HepG2 (cell line): ENCODE data around the gene TMEM255B. TPM values are rescaled to one million over a fixed set of nuclear protein-coding genes. Genes with fewer than 3 reads are reported as not detected.

Experiments used
- ATAC-seq: fragments of 200-7000 bp; cut with Tn5 transposase; 3 replicates; pipeline ENCODE4 v1.9.1; 2020; ENCODE audit warnings: mild to moderate bottlenecking, moderate library complexity
- BruUV-seq: library from RNA; stranded (reverse); fragments of 400-500 nt; replicated peaks from 2 replicates; lab custom pipeline; 2021; lab: Mats Ljungman, UMichigan
- CTCF ChIA-PET: fragments of 300-600 bp; formaldehyde crosslinking; extraction: SDS; loops from one replicate; lab custom pipeline; 2021; ENCODE audit warnings: low total read pairs, inconsistent platforms, low intra/inter-chr PET ratio; lab: Yijun Ruan, JAX
- POLR2A ChIA-PET: fragments of 350-600 bp; sonication (Branson Sonifier 250); formaldehyde crosslinking; loops from one replicate; lab custom pipeline; 2020; ENCODE audit warnings: antibody characterized with exemption, inconsistent platforms; lab: Yijun Ruan, JAX
- DNase-seq: peaks from one replicate; pipeline ENCODE4 v3.0.0-alpha.2; 2015; ENCODE audit warnings: low spot score
- FAIRE-seq: peaks from 3 replicates; lab custom pipeline; 2011; peaks lifted over from hg19 to GRCh38; lab: Jason Lieb, UNC
- H2AFZ ChIP-seq: one replicate; pipeline ENCODE4 v1.6.1; 2011; ENCODE audit warnings: low read length, inconsistent platforms
- H3K27ac ChIP-seq: fragments of 300-600 bp; 3 replicates; pipeline ENCODE4 v1.8.0; 2011; ENCODE audit warnings: mixed run types, mild to moderate bottlenecking, mixed read lengths, low read length, inconsistent platforms; ENCODE audit not compliant: insufficient read depth; ENCODE audit errors: extremely low read length
- H3K27me3 ChIP-seq, 2 experiments: fragments of 200-600 bp in 1 of 2; 2 replicates in 1 of 2; 3 replicates in 1 of 2; pipeline versions ENCODE4 v1.6.0 to v1.8.0; 2011; ENCODE audit warnings: low read length in 2 of 2, mild to moderate bottlenecking in 2 of 2, moderate library complexity in 2 of 2, inconsistent platforms in 1 of 2; ENCODE audit not compliant: insufficient read depth in 2 of 2, control insufficient read depth in 1 of 2
- H3K36me3 ChIP-seq, 2 experiments: fragments of 200-600 bp in 1 of 2; replicated peaks in 1 of 2; 2 replicates in 1 of 2; 3 replicates in 1 of 2; pipeline versions ENCODE4 v1.5.1 to v1.8.0; 2011; ENCODE audit warnings: low read length in 2 of 2, inconsistent platforms in 1 of 2; ENCODE audit not compliant: insufficient read depth in 2 of 2, control insufficient read depth in 1 of 2
- H3K4me1 ChIP-seq: 2 replicates; pipeline ENCODE4 v1.5.1; 2012; ENCODE audit warnings: low read length, inconsistent platforms; ENCODE audit not compliant: insufficient read depth
- H3K4me2 ChIP-seq: 2 replicates; pipeline ENCODE4 v1.6.0; 2011; ENCODE audit warnings: low read depth, low read length, inconsistent platforms
- H3K4me3 ChIP-seq, 3 experiments: fragments of 200-600 bp in 1 of 3; sonication (generic), shearing (Covaris generic) in 1 of 3; replicated peaks in 1 of 3; 2 replicates each; pipeline ENCODE4 v1.5.1; 2011 to 2016; ENCODE audit warnings: low read length in 3 of 3, inconsistent platforms in 2 of 3, low read depth in 2 of 3, mild to moderate bottlenecking in 2 of 3, control low read depth in 1 of 3, mixed read lengths in 1 of 3; ENCODE audit not compliant: insufficient read depth in 1 of 3
- H3K79me2 ChIP-seq: one replicate; pipeline ENCODE4 v1.6.1; 2011; ENCODE audit warnings: low read length, inconsistent platforms; ENCODE audit not compliant: insufficient read depth
- H3K9ac ChIP-seq: 2 replicates; pipeline ENCODE4 v1.6.0; 2011; ENCODE audit warnings: mild to moderate bottlenecking, low read depth, low read length, inconsistent platforms; ENCODE audit not compliant: insufficient read depth
- H3K9me3 ChIP-seq: 2 replicates; pipeline ENCODE4 v1.5.1; 2012; ENCODE audit warnings: mild to moderate bottlenecking, low read length
- H4K20me1 ChIP-seq: 2 replicates; pipeline ENCODE4 v1.6.0; 2011; ENCODE audit warnings: inconsistent platforms, mild to moderate bottlenecking, low read length, moderate library complexity; ENCODE audit not compliant: insufficient read depth
- EHMT2 ChIP-seq: fragments of 200-600 bp; sonication (generic); IDR thresholded peaks from 2 replicates; pipeline ENCODE4 v1.7.0; 2017; ENCODE audit warnings: antibody characterized with exemption, low read depth, low read length, borderline replicate concordance
- RAD51 ChIP-seq: fragments of 450-650 bp; IDR thresholded peaks from 2 replicates; pipeline ENCODE4 v1.6.1; 2016; ENCODE audit warnings: borderline replicate concordance
- SNAPC2 ChIP-seq: sonication (generic); formaldehyde crosslinking; IDR thresholded peaks from 2 replicates; pipeline ENCODE4 v1.8.1; 2022; ENCODE audit warnings: mild to moderate bottlenecking, missing genetic modification reagents
- TP53 ChIP-seq: sonication (generic); formaldehyde crosslinking; conservative IDR thresholded peaks from 2 replicates; pipeline ENCODE4 v1.4.0; 2020; ENCODE audit warnings: missing genetic modification reagents
- U2AF1 ChIP-seq: fragments of 200-400 bp; formaldehyde crosslinking; optimal IDR thresholded peaks from 2 replicates; pipeline ENCODE3; 2017; ENCODE audit warnings: mild to moderate bottlenecking, low read depth, low read length
- ZFP1 ChIP-seq: IDR thresholded peaks from 2 replicates; pipeline ENCODE4 v1.6.1; 2016
- ZNF138 ChIP-seq: sonication (generic); formaldehyde crosslinking; IDR thresholded peaks from 2 replicates; pipeline ENCODE4 v1.5.0; 2020; ENCODE audit warnings: mild to moderate bottlenecking, low read depth, missing genetic modification reagents
- ZNF430 ChIP-seq: sonication (generic); formaldehyde crosslinking; IDR thresholded peaks from 2 replicates; pipeline ENCODE4 v1.9.0; 2021; ENCODE audit warnings: mild to moderate bottlenecking, missing genetic modification reagents
- ZNF616 ChIP-seq: sonication (generic); formaldehyde crosslinking; IDR thresholded peaks from 2 replicates; pipeline ENCODE4 v1.5.0; 2020; ENCODE audit warnings: low read depth, mild to moderate bottlenecking, missing genetic modification reagents
- WGBS: methylation state at CpG from one replicate; pipeline ENCODE4 v1.1.6; 2017; ENCODE audit warnings: low lambda C conversion rate; 5-methylcytosine and 5-hydroxymethylcytosine counted together
- in situ Hi-C: cut with HindIII; loops from 2 replicates; pipeline ENCODE4 v1.10.0; 2017; ENCODE audit warnings: low pct_unique_long_range_greater_than_20kb; ENCODE audit not compliant: extremely low pct_ligation_motif_present
- intact Hi-C: fragments of 100-400 bp; cut with micrococcal nuclease; formaldehyde crosslinking; loops from one replicate; pipeline ENCODE4 v1.10.0; 2022; ENCODE audit not compliant: unreplicated experiment
- polyA plus RNA-seq, 8 experiments: library from polyadenylated mRNA; depleted of rRNA in 3 of 8; stranded (reverse) in 7 of 8; unstranded in 1 of 8; fragments of >200 nt; fragmentation: Illumina TruSeq in 4 of 8; extraction: Trizol in 4 of 8; gene quantifications; 2 replicates each; pipeline versions ENCODE4 v1.2.1 to v1.2.3, GENCODE V29; 2011 to 2016; ENCODE audit warnings: low read depth in 4 of 8, missing spikeins in 1 of 8, mixed read lengths in 1 of 8; ENCODE audit not compliant: insufficient read depth in 1 of 8
- total RNA-seq, 5 experiments: library from RNA; depleted of rRNA; stranded (reverse); fragments of >200 nt; fragmentation: Illumina TruSeq; extraction: Trizol; gene quantifications; 2 replicates each; pipeline ENCODE4 v1.2.3, GENCODE V29; 2016; ENCODE audit warnings: low read depth in 1 of 5
- TF ChIP-seq, protein P1 (sequence below): sonication (generic); formaldehyde crosslinking; IDR thresholded peaks from 2 replicates; pipeline ENCODE4 v1.4.0; 2020; ENCODE audit warnings: mild to moderate bottlenecking, missing genetic modification reagents, borderline replicate concordance
- TF ChIP-seq, protein P2 (sequence below): sonication (generic); formaldehyde crosslinking; IDR thresholded peaks from 2 replicates; pipeline ENCODE4 v1.4.0; 2020; ENCODE audit warnings: missing genetic modification reagents
- TF ChIP-seq, protein P3 (sequence below), 2 experiments: sonication (generic) in 1 of 2; formaldehyde crosslinking in 1 of 2; IDR thresholded peaks; 2 replicates each; pipeline versions ENCODE4 v1.5.1 to v1.6.1; 2011 to 2020; ENCODE audit warnings: borderline replicate concordance in 1 of 2, low read depth in 1 of 2, low read length in 1 of 2, mild to moderate bottlenecking in 1 of 2, missing genetic modification reagents in 1 of 2, moderate library complexity in 1 of 2

TMEM255B gene
- total and polyA plus RNA-seq, 2 of the 13 experiments (the other 11 are each of a cell fraction or from before 2014, with no cell fraction given) = not detected

DNA sequence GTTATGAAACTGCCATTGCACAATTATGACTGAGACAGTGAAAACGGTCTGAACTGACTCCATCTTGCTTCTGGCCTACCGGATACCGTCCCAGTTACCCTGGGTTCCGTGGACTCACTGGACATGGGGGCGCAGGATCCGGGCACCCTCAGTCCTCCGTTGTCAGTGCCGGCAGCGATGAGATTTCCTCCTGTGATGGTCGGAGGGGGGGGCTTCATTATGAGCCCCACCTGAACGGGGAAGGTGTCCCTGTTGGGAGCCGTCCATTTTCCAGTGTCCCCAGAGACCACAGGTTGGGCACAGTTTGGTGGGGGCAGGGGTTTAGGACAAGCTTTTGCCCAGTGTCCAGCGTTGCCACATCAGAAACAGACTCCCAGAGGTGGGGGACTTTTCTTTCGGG is 23.4 kb downstream of the TMEM255B start (continued):
- TF ChIP-seq U2AF1 (no peak), TP53 (CRISPR knock-in tag) (no peak), ZNF430 (CRISPR knock-in tag) (no peak), ZNF616 (CRISPR knock-in tag) (no peak)

DNA sequence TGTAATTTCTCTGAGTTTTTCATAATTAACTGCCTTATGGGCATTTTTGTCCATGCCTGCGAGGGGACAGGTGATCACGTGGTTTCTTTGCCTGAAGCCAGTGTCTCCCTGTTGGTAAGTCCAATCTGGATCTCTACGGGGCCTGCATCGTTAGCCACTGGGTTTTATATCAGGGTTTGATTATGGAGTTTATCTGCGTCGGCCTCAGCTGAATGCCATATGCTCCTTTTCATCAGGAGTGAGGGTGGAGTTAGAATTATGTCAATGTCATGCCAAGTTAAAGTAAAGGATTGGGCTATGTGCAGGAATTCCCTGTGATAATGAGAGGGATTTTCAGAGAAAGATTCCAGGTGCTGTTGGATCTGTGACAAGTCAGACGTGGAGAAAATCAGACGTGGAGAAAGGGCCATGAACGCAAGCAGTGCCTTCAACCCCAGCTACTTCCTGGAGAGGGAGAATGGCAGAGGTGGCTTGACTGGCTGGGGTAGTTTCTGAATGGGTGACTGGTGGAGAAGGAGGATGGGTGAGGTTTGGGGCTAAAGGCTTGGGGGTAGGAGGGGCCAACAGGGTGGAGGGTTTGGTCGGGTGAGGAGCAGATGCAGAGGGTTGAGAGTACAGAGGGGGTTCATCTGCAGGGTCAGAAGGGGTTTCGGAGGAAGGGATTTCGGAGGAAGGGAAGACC is 24.3 kb downstream of the TMEM255B start:
- Histone ChIP-seq H3K27me3 (peaks cover 3 to 33% of the 10 kb centered on the region in 2 experiments), H4K20me1 (no peaks in the 10 kb centered on the region), H3K4me1 (no peaks in the 10 kb centered on the region), H3K36me3 (no peaks in the 10 kb centered on the region), H3K4me3 (no peak overlapping the region), H3K9ac (no peak overlapping the region), H3K9me3 (no peaks in the 10 kb centered on the region), H3K79me2 (no peaks in the 10 kb centered on the region), H3K4me2 (no peak overlapping the region), H2AFZ (no peak overlapping the region), H3K27ac (no peak overlapping the region)
- no peak for DNase-seq
- no peak for ATAC-seq
- FAIRE-seq = no peak
- 24% methylated on average over 12 of the region's 12 CpGs for WGBS
- intact Hi-C loops (no loop called here), in situ Hi-C loops (no loop called here)
- TF ChIP-seq, protein P1, sequence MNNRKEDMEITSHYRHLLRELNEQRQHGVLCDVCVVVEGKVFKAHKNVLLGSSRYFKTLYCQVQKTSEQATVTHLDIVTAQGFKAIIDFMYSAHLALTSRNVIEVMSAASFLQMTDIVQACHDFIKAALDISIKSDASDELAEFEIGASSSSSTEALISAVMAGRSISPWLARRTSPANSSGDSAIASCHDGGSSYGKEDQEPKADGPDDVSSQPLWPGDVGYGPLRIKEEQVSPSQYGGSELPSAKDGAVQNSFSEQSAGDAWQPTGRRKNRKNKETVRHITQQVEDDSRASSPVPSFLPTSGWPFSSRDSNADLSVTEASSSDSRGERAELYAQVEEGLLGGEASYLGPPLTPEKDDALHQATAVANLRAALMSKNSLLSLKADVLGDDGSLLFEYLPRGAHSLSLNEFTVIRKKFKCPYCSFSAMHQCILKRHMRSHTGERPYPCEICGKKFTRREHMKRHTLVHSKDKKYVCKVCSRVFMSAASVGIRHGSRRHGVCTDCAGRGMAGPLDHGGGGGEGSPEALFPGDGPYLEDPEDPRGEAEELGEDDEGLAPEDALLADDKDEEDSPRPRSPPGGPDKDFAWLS (CRISPR knock-in tag) = no peak
- TF ChIP-seq, protein P2, sequence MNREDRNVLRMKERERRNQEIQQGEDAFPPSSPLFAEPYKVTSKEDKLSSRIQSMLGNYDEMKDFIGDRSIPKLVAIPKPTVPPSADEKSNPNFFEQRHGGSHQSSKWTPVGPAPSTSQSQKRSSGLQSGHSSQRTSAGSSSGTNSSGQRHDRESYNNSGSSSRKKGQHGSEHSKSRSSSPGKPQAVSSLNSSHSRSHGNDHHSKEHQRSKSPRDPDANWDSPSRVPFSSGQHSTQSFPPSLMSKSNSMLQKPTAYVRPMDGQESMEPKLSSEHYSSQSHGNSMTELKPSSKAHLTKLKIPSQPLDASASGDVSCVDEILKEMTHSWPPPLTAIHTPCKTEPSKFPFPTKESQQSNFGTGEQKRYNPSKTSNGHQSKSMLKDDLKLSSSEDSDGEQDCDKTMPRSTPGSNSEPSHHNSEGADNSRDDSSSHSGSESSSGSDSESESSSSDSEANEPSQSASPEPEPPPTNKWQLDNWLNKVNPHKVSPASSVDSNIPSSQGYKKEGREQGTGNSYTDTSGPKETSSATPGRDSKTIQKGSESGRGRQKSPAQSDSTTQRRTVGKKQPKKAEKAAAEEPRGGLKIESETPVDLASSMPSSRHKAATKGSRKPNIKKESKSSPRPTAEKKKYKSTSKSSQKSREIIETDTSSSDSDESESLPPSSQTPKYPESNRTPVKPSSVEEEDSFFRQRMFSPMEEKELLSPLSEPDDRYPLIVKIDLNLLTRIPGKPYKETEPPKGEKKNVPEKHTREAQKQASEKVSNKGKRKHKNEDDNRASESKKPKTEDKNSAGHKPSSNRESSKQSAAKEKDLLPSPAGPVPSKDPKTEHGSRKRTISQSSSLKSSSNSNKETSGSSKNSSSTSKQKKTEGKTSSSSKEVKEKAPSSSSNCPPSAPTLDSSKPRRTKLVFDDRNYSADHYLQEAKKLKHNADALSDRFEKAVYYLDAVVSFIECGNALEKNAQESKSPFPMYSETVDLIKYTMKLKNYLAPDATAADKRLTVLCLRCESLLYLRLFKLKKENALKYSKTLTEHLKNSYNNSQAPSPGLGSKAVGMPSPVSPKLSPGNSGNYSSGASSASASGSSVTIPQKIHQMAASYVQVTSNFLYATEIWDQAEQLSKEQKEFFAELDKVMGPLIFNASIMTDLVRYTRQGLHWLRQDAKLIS (CRISPR knock-in tag) = no peak
- no peak for TF ChIP-seq ZFP1 (CRISPR knock-in tag)
- no peak for TF ChIP-seq ZNF138
- no peak for TF ChIP-seq EHMT2
- TF ChIP-seq, protein P3, sequence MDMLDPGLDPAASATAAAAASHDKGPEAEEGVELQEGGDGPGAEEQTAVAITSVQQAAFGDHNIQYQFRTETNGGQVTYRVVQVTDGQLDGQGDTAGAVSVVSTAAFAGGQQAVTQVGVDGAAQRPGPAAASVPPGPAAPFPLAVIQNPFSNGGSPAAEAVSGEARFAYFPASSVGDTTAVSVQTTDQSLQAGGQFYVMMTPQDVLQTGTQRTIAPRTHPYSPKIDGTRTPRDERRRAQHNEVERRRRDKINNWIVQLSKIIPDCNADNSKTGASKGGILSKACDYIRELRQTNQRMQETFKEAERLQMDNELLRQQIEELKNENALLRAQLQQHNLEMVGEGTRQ (IDR thresholded peaks at IDR 0.05; ENCODE audit: low read depth, low read length) = 0 out of 2 replicates have a peak, but pooled peaks have one; percentile 21
- TF ChIP-seq, protein P3 (CRISPR knock-in tag; IDR thresholded peaks at IDR 0.05; ENCODE audit: borderline replicate concordance) = no peak
- TF ChIP-seq RAD51 = peak; percentile 13; the same call in 1 of the 2 replicates
- TF ChIP-seq SNAPC2 (CRISPR knock-in tag) = no peak
- CTCF ChIA-PET = no interaction called here
- POLR2A ChIA-PET = no interaction called here
- BruUV-seq = no TSS peak
